Activated CD4-positive, alpha-beta T cell treated with anti-CD3 and anti-CD28 coated beads for 4 hours (primary cell): ENCODE measurements around the gene PPP1R16B.
"Not testable (repeated sequence)": the region's sequence is repeated elsewhere in the genome, so short reads cannot be mapped to it uniquely, and the experiment has no call there.

Experiments used
- DNase-seq, 2 donors: peaks; one replicate each; pipeline ENCODE4 v3.0.0-alpha.2; 2020

The PPP1R16B gene

GRCh38 chr20:38855356-38855755 lies 49.9 kb downstream of the PPP1R16B start:
- DNase-seq = no peak

- no peak for DNase-seq
Observed at GRCh38 chr20:38856570-38856969, 51.1 kb downstream of the PPP1R16B start.

- DNase-seq = no peak
Observed at GRCh38 chr20:38857703-38858102, 52.2 kb downstream of the PPP1R16B start.

GRCh38 chr20:38859070-38859690 lies 53.7 kb downstream of the PPP1R16B start:
- peak; percentile 51 to 56 for DNase-seq

GRCh38 chr20:38859857-38860256 lies 54.4 kb downstream of the PPP1R16B start:
- DNase-seq = not testable (repeated sequence)

GRCh38 chr20:38861071-38861401 lies 55.5 kb downstream of the PPP1R16B start:
- DNase-seq = no peak

- DNase-seq = no peak
Observed at GRCh38 chr20:38862226-38862625, 56.7 kb downstream of the PPP1R16B start.

- peak; percentile 56 to 68 for DNase-seq
Observed at GRCh38 chr20:38863024-38863851, 57.7 kb downstream of the PPP1R16B start.

- no peak for DNase-seq
Observed at GRCh38 chr20:38864662-38865061, 59.2 kb downstream of the PPP1R16B start.

GRCh38 chr20:38866265-38867061 lies 61.0 kb downstream of the PPP1R16B start:
- DNase-seq = no peak

GRCh38 chr20:38867062-38867359 lies 61.5 kb downstream of the PPP1R16B start:
- DNase-seq = no peak

- peak; percentile 54 to 64 for DNase-seq
Observed at GRCh38 chr20:38870733-38871559, 65.4 kb downstream of the PPP1R16B start.

GRCh38 chr20:38871560-38871953 lies 66.1 kb downstream of the PPP1R16B start:
- DNase-seq = no peak

- no peak for DNase-seq
Observed at GRCh38 chr20:38872036-38872435, 66.5 kb downstream of the PPP1R16B start.

GRCh38 chr20:38872491-38873049 lies 67.1 kb downstream of the PPP1R16B start:
- DNase-seq = no peak

- peak; percentile 79 to 85 for DNase-seq
Observed at GRCh38 chr20:38873050-38873581, 67.6 kb downstream of the PPP1R16B start.

GRCh38 chr20:38874460-38875174 lies 69.1 kb downstream of the PPP1R16B start:
- DNase-seq = no peak

- peak in 1 of 2 donors; percentile 60 for DNase-seq
Observed at GRCh38 chr20:38875175-38875993, 69.9 kb downstream of the PPP1R16B start.

- no peak for DNase-seq
Observed at GRCh38 chr20:38877483-38877882, 72.0 kb downstream of the PPP1R16B start.

- no peak for DNase-seq
Observed at GRCh38 chr20:38878866-38879265, 73.4 kb downstream of the PPP1R16B start.
